Measurements from ENCODE around the gene KLHL29. TPM values are rescaled to one million over a fixed set of nuclear protein-coding genes. Genes with fewer than 3 reads are reported as not detected.

Gene KLHL29
- polyA plus RNA-seq, 1 donor from 2014 or later = 42.4 TPM

- TF ChIP-seq REST (IDR thresholded peaks at IDR 0.05; ENCODE audit: borderline replicate concordance) (no peak), CTCF (IDR thresholded peaks at IDR 0.05; ENCODE audit: poor library complexity, severe bottlenecking) (no peak), MXI1 (conservative IDR thresholded peaks at IDR 0.05; ENCODE audit: poor library complexity, severe bottlenecking) (no peak), SMC3 (conservative IDR thresholded peaks at IDR 0.05; ENCODE audit: poor library complexity) (no peak), TAF1 (IDR thresholded peaks at IDR 0.05; ENCODE audit: low read depth) (no peak), EZH2 (IDR thresholded peaks at IDR 0.05; ENCODE audit: borderline replicate concordance, insufficient read depth, low read length, poor library complexity, severe bottlenecking) (no peak), POLR2AphosphoS5 (IDR thresholded peaks at IDR 0.05) (no peak), EP300 (conservative IDR thresholded peaks at IDR 0.05; ENCODE audit: poor library complexity, severe bottlenecking) (no peak), RAD21 (conservative IDR thresholded peaks at IDR 0.05) (no peak)
Measured at GRCh38 chr2:23528171-23528570, 143.2 kb downstream of the KLHL29 start.

GRCh38 chr2:23528690-23529089, 143.7 kb downstream of the KLHL29 start:
- Histone ChIP-seq H3K4me2 (ENCODE audit: low read length) (no peak overlapping the region), H3K27ac (ENCODE audit: low read length) (no peak overlapping the region), H4K20me1 (ENCODE audit: insufficient read depth) (peaks cover 14% of the 10 kb centered on the region), H3K36me3 (ENCODE audit: insufficient read depth, low read length) (no peaks in the 10 kb centered on the region), H3K4me3 (ENCODE audit: low read length) (no peak overlapping the region), H3K79me2 (replicated peaks; ENCODE audit: insufficient read depth, low read length) (no peaks in the 10 kb centered on the region), H3K9ac (ENCODE audit: low read length) (no peak overlapping the region), H2AFZ (ENCODE audit: low read depth, low read length) (no peak overlapping the region), H3K9me2 (ENCODE audit: insufficient read depth, low read length) (no peaks in the 10 kb centered on the region), H3K27me3 (ENCODE audit: insufficient read depth, low read depth, low read length) (no peaks in the 10 kb centered on the region), H3K9me3 (ENCODE audit: low read length) (no peaks in the 10 kb centered on the region), H3F3A (ENCODE audit: insufficient read depth, low read length, poor library complexity, severe bottlenecking) (no peaks in the 10 kb centered on the region)
- TF ChIP-seq EZH2 (IDR thresholded peaks at IDR 0.05; ENCODE audit: borderline replicate concordance, insufficient read depth, low read length, poor library complexity, severe bottlenecking) (no peak), SMC3 (conservative IDR thresholded peaks at IDR 0.05; ENCODE audit: poor library complexity) (no peak), POLR2AphosphoS5 (IDR thresholded peaks at IDR 0.05) (no peak), MXI1 (conservative IDR thresholded peaks at IDR 0.05; ENCODE audit: poor library complexity, severe bottlenecking) (no peak), CTCF (IDR thresholded peaks at IDR 0.05; ENCODE audit: poor library complexity, severe bottlenecking) (no peak), REST (IDR thresholded peaks at IDR 0.05; ENCODE audit: borderline replicate concordance) (no peak), RAD21 (conservative IDR thresholded peaks at IDR 0.05) (no peak), TAF1 (IDR thresholded peaks at IDR 0.05; ENCODE audit: low read depth) (no peak)

More at GRCh38 chr2:23528171-23528570, 143.2 kb downstream of the KLHL29 start:
- Histone ChIP-seq H2AFZ (ENCODE audit: low read depth, low read length) (no peak overlapping the region), H3K27ac (ENCODE audit: low read length) (no peak overlapping the region), H3F3A (ENCODE audit: insufficient read depth, low read length, poor library complexity, severe bottlenecking) (no peaks in the 10 kb centered on the region), H4K20me1 (ENCODE audit: insufficient read depth) (peaks cover 16% of the 10 kb centered on the region), H3K27me3 (ENCODE audit: insufficient read depth, low read depth, low read length) (no peaks in the 10 kb centered on the region), H3K9me2 (ENCODE audit: insufficient read depth, low read length) (no peaks in the 10 kb centered on the region), H3K36me3 (ENCODE audit: insufficient read depth, low read length) (no peaks in the 10 kb centered on the region), H3K9me3 (ENCODE audit: low read length) (no peaks in the 10 kb centered on the region), H3K9ac (ENCODE audit: low read length) (no peak overlapping the region), H3K79me2 (replicated peaks; ENCODE audit: insufficient read depth, low read length) (no peaks in the 10 kb centered on the region), H3K4me2 (ENCODE audit: low read length) (no peak overlapping the region), H3K4me3 (ENCODE audit: low read length) (no peak overlapping the region)
